WTC11 (cell line): ENCODE measurements around the gene TRMU. TPM values are rescaled to one million over a fixed set of nuclear protein-coding genes. Genes with fewer than 3 reads are reported as not detected.

ENCODE experiments used
- ATAC-seq: fragments of 200-7000 bp; cut with Tn5 transposase; 2 replicates; pipeline ENCODE4 v1.10.0; 2021; ENCODE audit warnings: mild to moderate bottlenecking, moderate library complexity
- CTCF ChIA-PET: fragments of 300-600 bp; sonication (Branson Sonifier 250); formaldehyde crosslinking; loops from one replicate; lab custom pipeline; 2021; ENCODE audit warnings: antibody characterized with exemption; lab: Charles Lee
- POLR2A ChIA-PET: fragments of 350-600 bp; sonication (Branson Sonifier 250); formaldehyde crosslinking; loops from one replicate; lab custom pipeline; 2021; ENCODE audit warnings: antibody characterized with exemption; lab: Charles Lee
- DNase-seq: peaks from one replicate; pipeline ENCODE4 v3.0.0; 2021; ENCODE audit warnings: low spot score
- H3K27ac Mint-ChIP-seq: 2 replicates; pipeline ENCODE4 v1.8.0; 2021; ENCODE audit warnings: mixed read lengths
- H3K27me3 Mint-ChIP-seq: 2 replicates; pipeline ENCODE4 v1.8.0; 2021; ENCODE audit warnings: low read depth, mild to moderate bottlenecking, moderate library complexity, mixed read lengths
- H3K36me3 Mint-ChIP-seq: 2 replicates; pipeline ENCODE4 v1.8.0; 2021; ENCODE audit warnings: mixed read lengths
- H3K4me1 Mint-ChIP-seq: 2 replicates; pipeline ENCODE4 v1.8.0; 2022; ENCODE audit warnings: mixed read lengths
- H3K4me3 Mint-ChIP-seq: 2 replicates; pipeline ENCODE4 v1.8.0; 2021; ENCODE audit warnings: mild to moderate bottlenecking, moderate library complexity, mixed read lengths
- H3K9me3 Mint-ChIP-seq: 2 replicates; pipeline ENCODE4 v1.8.0; 2021; ENCODE audit warnings: mixed read lengths
- ATF1 ChIP-seq: sonication (generic); formaldehyde crosslinking; IDR thresholded peaks from 2 replicates; pipeline ENCODE4 v1.8.1; 2023; ENCODE audit warnings: mild to moderate bottlenecking, moderate library complexity, missing genetic modification reagents
- CBFB ChIP-seq: sonication (generic); formaldehyde crosslinking; IDR thresholded peaks from 2 replicates; pipeline ENCODE4 v1.8.1; 2022; ENCODE audit warnings: mild to moderate bottlenecking, low read depth, missing genetic modification reagents
- CREB1 ChIP-seq: sonication (generic); formaldehyde crosslinking; IDR thresholded peaks from 2 replicates; pipeline ENCODE4 v1.8.0; 2023; ENCODE audit warnings: mild to moderate bottlenecking, missing genetic modification reagents
- CREM ChIP-seq: sonication (generic); formaldehyde crosslinking; IDR thresholded peaks from 2 replicates; pipeline ENCODE4 v1.8.1; 2022; ENCODE audit warnings: mild to moderate bottlenecking, missing genetic modification reagents, moderate library complexity
- FOXJ3 ChIP-seq: sonication (generic); formaldehyde crosslinking; IDR thresholded peaks from 2 replicates; pipeline ENCODE4 v1.9.0; 2021; ENCODE audit warnings: missing genetic modification reagents, mild to moderate bottlenecking, borderline replicate concordance
- FOXK1 ChIP-seq: sonication (generic); formaldehyde crosslinking; IDR thresholded peaks from 2 replicates; pipeline ENCODE4 v1.8.0; 2022; ENCODE audit warnings: mild to moderate bottlenecking, moderate library complexity, missing genetic modification reagents
- GTF2I ChIP-seq: fragments of 250-450 bp; sonication (Bioruptor Pico); conservative IDR thresholded peaks from 2 replicates; pipeline ENCODE4 v1.4.0; 2021; ENCODE audit warnings: mild to moderate bottlenecking
- JUN ChIP-seq: sonication (generic); formaldehyde crosslinking; IDR thresholded peaks from 2 replicates; pipeline ENCODE4 v1.8.0; 2023; ENCODE audit warnings: mild to moderate bottlenecking, missing genetic modification reagents
- KAT7 ChIP-seq: sonication (generic); formaldehyde crosslinking; IDR thresholded peaks from 2 replicates; pipeline ENCODE4 v1.8.1; 2023; ENCODE audit warnings: missing genetic modification reagents, mild to moderate bottlenecking, borderline replicate concordance
- MXD4 ChIP-seq: fragments of 250-450 bp; sonication (Bioruptor Pico); IDR thresholded peaks from 2 replicates; pipeline ENCODE4 v1.8.0; 2021; ENCODE audit warnings: mild to moderate bottlenecking, moderate library complexity, borderline replicate concordance
- NR2C2 ChIP-seq: sonication (generic); formaldehyde crosslinking; IDR thresholded peaks from 2 replicates; pipeline ENCODE4 v1.8.0; 2022; ENCODE audit warnings: mild to moderate bottlenecking, missing genetic modification reagents
- NR3C1 ChIP-seq: sonication (generic); formaldehyde crosslinking; conservative IDR thresholded peaks from 2 replicates; pipeline ENCODE4 v1.8.1; 2023; ENCODE audit warnings: low read depth, mild to moderate bottlenecking, missing genetic modification reagents
- PRRX2 ChIP-seq: fragments of 250-450 bp; sonication (Bioruptor Pico); IDR thresholded peaks from 2 replicates; pipeline ENCODE4 v1.8.0; 2021; ENCODE audit warnings: mild to moderate bottlenecking
- RELA ChIP-seq: sonication (generic); formaldehyde crosslinking; IDR thresholded peaks from 2 replicates; pipeline ENCODE4 v1.8.1; 2022; ENCODE audit warnings: missing genetic modification reagents, mild to moderate bottlenecking, borderline replicate concordance
- TCF7 ChIP-seq: sonication (generic); formaldehyde crosslinking; IDR thresholded peaks from 2 replicates; pipeline ENCODE4 v1.8.0; 2022; ENCODE audit warnings: mild to moderate bottlenecking, low read depth, missing genetic modification reagents, moderate library complexity
- ZNF232 ChIP-seq: sonication (generic); formaldehyde crosslinking; IDR thresholded peaks from 2 replicates; pipeline ENCODE4 v1.8.0; 2022; ENCODE audit warnings: mild to moderate bottlenecking, missing genetic modification reagents
- ZNF263 ChIP-seq: sonication (generic); formaldehyde crosslinking; IDR thresholded peaks from 2 replicates; pipeline ENCODE4 v1.8.1; 2022; ENCODE audit warnings: low read depth, mild to moderate bottlenecking, moderate library complexity, missing genetic modification reagents
- ZNF416 ChIP-seq: fragments of 250-450 bp; sonication (Bioruptor Pico); IDR thresholded peaks from 2 replicates; pipeline ENCODE4 v1.9.0; 2021; ENCODE audit warnings: mild to moderate bottlenecking, inconsistent platforms
- ZNF671 ChIP-seq: fragments of 250-450 bp; sonication (Bioruptor Pico); IDR thresholded peaks from 2 replicates; pipeline ENCODE4 v1.8.0; 2021; ENCODE audit warnings: mild to moderate bottlenecking
- total RNA-seq: library from RNA; stranded (reverse); gene quantifications from 3 replicates; pipeline ENCODE4 v1.2.3, GENCODE V29; 2021
- TF ChIP-seq, protein P1 (sequence below): fragments of 250-450 bp; sonication (Bioruptor Pico); conservative IDR thresholded peaks from 2 replicates; pipeline ENCODE4 v1.9.0; 2021; ENCODE audit warnings: mild to moderate bottlenecking
- TF ChIP-seq, protein P2 (sequence below): sonication (generic); formaldehyde crosslinking; IDR thresholded peaks from 2 replicates; pipeline ENCODE4 v1.8.1; 2023; ENCODE audit warnings: mild to moderate bottlenecking, missing genetic modification reagents
- TF ChIP-seq, protein P3 (sequence below): sonication (generic); formaldehyde crosslinking; IDR thresholded peaks from 2 replicates; pipeline ENCODE4 v1.8.0; 2023; ENCODE audit warnings: missing genetic modification reagents
- TF ChIP-seq, protein P4 (sequence below): sonication (generic); formaldehyde crosslinking; IDR thresholded peaks from 2 replicates; pipeline ENCODE4 v1.8.1; 2023; ENCODE audit warnings: mild to moderate bottlenecking, missing genetic modification reagents, moderate library complexity
- TF ChIP-seq, protein P5 (sequence below): sonication (generic); formaldehyde crosslinking; IDR thresholded peaks from 2 replicates; pipeline ENCODE4 v1.8.0; 2022; ENCODE audit warnings: mild to moderate bottlenecking, missing genetic modification reagents

Gene TRMU
- total RNA-seq, 1 experiment from 2014 or later: 103 TPM

DNA sequence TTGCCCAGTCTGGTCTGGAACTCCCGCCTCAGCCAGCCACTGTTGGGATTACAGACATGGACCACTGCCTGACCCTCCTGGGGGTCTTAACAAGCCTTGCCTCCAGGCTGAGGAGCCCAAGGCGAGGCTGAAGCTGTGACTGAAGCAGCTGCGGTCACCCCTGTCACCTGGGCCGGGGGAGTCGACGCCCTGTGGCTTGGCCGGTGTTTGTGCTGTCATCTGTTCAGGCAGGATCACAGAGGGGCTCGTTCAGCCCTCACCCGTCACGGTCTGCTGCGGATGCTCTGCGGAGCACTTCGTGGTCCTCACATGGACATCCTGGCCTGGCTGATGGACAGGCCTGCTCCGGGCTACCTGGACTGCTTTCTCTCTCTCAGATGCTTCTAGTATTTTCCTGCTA is 23.8 kb downstream of the TRMU start:
- TF ChIP-seq RELA (CRISPR knock-in tag) (no peak), FOXJ3 (CRISPR knock-in tag) (no peak), FOXK1 (CRISPR knock-in tag) (no peak)
- H3K4me1 Mint-ChIP-seq: no peaks in the 10 kb centered on the region
- ChIA-PET CTCF (interaction anchor here (0.9 to 2.4 kb wide), 3 partner anchors 8 to 204 kb away, joined by 6 to 22 read pairs (median 9); no protein-coding TSS in a partner anchor), POLR2A (no interaction called here)
- no peaks in the 10 kb centered on the region for H3K27me3 Mint-ChIP-seq
- DNase-seq: no peak
- H3K9me3 Mint-ChIP-seq: peaks cover 7% of the 10 kb centered on the region; the same call in 1 of the 2 replicates
- H3K36me3 Mint-ChIP-seq: peaks cover 19% of the 10 kb centered on the region
- no peak overlapping the region for H3K27ac Mint-ChIP-seq
- no peak overlapping the region for H3K4me3 Mint-ChIP-seq
- no peak for ATAC-seq

DNA sequence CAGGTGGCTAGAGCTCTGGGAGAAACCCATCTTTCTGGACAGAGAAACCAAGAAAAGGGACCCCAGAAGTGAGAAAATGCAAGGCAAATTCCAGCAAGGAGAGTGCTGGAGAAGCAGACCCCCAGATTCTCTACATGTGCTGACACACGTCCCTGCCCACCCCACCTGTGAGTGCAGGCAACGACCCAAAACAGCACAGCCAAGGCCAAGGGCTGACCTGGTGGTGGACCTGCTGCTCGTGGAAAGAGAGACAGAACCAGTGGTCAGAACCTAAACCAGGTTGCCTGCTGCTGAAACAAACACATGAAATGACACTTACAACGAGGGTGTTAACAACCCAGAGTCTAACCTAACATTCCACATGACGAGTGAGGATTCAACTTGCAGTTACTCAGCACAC is 24.6 kb downstream of the TRMU start:
- Mint-ChIP-seq H3K4me1 (no peaks in the 10 kb centered on the region), H3K27me3 (no peaks in the 10 kb centered on the region), H3K4me3 (no peak overlapping the region)
- ATAC-seq: no peak
- no peak for TF ChIP-seq ZNF416
- TF ChIP-seq, protein P1, sequence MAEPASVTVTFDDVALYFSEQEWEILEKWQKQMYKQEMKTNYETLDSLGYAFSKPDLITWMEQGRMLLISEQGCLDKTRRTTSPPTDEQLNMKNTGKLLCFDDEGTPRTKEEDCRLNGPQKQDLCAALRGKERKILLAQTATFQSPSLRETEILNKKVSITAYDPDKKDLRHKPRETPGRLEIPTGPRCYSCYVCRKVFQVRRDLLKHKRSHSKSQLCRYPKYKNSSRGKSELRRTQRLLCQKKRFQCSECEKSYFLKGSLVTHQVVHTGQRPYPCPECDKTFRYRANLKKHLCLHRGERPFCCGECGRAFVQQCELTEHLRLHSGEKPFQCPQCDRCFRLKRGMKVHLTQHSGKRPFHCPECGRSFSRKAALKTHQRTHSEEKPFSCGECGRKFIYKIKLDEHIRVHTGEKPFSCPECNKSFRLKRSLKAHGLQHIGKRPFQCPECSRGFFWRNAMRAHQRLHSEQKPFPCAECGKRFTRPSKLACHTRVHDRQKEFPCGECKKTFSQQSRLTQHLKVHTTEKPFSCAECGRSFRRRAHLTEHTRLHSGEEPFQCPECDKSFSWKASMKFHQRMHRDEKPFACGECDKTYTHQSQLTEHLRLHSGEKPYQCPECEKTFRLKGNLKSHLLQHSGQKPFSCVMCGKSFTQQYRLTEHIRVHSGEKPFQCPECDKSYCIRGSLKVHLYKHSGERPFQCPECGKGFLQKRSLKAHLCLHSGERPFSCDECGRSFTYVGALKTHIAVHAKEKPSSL: no peak
- TF ChIP-seq, all 79 proteins: peak for 0
- CTCF ChIA-PET: no interaction called here
- Mint-ChIP-seq H3K36me3 (peaks cover 19% of the 10 kb centered on the region), H3K9me3 (peaks cover 7% of the 10 kb centered on the region; the same call in 1 of the 2 replicates), H3K27ac (no peak overlapping the region)
- no peak for DNase-seq
- POLR2A ChIA-PET: no interaction called here

DNA sequence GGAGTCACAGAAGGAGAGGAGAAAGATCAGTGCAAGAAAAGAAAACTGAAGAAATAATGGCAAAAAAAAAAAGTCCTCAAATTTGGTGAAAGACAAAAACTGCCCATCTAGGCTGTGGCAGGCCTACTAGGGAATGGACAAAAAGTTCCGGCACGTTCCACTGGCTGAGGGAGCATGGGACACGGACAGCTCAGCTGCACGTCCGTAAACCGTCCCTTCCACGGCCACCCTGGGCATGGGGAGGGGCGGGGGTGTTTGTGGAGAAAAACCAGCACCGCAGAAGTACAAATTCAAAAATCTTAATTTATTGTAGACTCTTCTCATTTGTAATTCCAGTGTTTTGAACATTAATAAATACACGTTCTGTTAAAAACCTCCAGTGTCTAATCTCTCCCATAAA is 25.4 kb downstream of the TRMU start:
- POLR2A ChIA-PET: no interaction called here
- peaks cover 7% of the 10 kb centered on the region; the same call in 1 of the 2 replicates for H3K9me3 Mint-ChIP-seq
- DNase-seq: no peak
- no peak overlapping the region for H3K27ac Mint-ChIP-seq
- no peaks in the 10 kb centered on the region for H3K4me1 Mint-ChIP-seq
- no peaks in the 10 kb centered on the region for H3K27me3 Mint-ChIP-seq
- peaks cover 14% of the 10 kb centered on the region for H3K36me3 Mint-ChIP-seq
- TF ChIP-seq CBFB (CRISPR knock-in tag) (no peak), TCF7 (CRISPR knock-in tag) (no peak), ZNF671 (CRISPR knock-in tag) (no peak), PRRX2 (CRISPR knock-in tag) (no peak), RELA (CRISPR knock-in tag) (no peak), NR3C1 (no peak), ZNF263 (no peak), NR2C2 (CRISPR knock-in tag) (no peak), ATF1 (CRISPR knock-in tag) (no peak), CREB1 (no peak), GTF2I (no peak), JUN (no peak), CREM (CRISPR knock-in tag) (no peak), KAT7 (no peak), MXD4 (CRISPR knock-in tag) (no peak), ZNF232 (no peak)
- TF ChIP-seq, protein P2, sequence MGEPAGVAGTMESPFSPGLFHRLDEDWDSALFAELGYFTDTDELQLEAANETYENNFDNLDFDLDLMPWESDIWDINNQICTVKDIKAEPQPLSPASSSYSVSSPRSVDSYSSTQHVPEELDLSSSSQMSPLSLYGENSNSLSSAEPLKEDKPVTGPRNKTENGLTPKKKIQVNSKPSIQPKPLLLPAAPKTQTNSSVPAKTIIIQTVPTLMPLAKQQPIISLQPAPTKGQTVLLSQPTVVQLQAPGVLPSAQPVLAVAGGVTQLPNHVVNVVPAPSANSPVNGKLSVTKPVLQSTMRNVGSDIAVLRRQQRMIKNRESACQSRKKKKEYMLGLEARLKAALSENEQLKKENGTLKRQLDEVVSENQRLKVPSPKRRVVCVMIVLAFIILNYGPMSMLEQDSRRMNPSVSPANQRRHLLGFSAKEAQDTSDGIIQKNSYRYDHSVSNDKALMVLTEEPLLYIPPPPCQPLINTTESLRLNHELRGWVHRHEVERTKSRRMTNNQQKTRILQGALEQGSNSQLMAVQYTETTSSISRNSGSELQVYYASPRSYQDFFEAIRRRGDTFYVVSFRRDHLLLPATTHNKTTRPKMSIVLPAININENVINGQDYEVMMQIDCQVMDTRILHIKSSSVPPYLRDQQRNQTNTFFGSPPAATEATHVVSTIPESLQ (CRISPR knock-in tag): no peak
- TF ChIP-seq, protein P3, sequence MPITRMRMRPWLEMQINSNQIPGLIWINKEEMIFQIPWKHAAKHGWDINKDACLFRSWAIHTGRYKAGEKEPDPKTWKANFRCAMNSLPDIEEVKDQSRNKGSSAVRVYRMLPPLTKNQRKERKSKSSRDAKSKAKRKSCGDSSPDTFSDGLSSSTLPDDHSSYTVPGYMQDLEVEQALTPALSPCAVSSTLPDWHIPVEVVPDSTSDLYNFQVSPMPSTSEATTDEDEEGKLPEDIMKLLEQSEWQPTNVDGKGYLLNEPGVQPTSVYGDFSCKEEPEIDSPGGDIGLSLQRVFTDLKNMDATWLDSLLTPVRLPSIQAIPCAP: no peak
- TF ChIP-seq, protein P4, sequence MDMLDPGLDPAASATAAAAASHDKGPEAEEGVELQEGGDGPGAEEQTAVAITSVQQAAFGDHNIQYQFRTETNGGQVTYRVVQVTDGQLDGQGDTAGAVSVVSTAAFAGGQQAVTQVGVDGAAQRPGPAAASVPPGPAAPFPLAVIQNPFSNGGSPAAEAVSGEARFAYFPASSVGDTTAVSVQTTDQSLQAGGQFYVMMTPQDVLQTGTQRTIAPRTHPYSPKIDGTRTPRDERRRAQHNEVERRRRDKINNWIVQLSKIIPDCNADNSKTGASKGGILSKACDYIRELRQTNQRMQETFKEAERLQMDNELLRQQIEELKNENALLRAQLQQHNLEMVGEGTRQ (CRISPR knock-in tag): no peak
- TF ChIP-seq, protein P5, sequence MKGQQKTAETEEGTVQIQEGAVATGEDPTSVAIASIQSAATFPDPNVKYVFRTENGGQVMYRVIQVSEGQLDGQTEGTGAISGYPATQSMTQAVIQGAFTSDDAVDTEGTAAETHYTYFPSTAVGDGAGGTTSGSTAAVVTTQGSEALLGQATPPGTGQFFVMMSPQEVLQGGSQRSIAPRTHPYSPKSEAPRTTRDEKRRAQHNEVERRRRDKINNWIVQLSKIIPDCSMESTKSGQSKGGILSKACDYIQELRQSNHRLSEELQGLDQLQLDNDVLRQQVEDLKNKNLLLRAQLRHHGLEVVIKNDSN (CRISPR knock-in tag): no peak
- CTCF ChIA-PET: no interaction called here
- ATAC-seq: no peak
- no peak overlapping the region for H3K4me3 Mint-ChIP-seq
